Aortic smooth muscle cell (primary cell): ENCODE results near the gene WDR38. TPM values are rescaled to one million over a fixed set of nuclear protein-coding genes. Genes with fewer than 3 reads are reported as not detected.

Experiments
- total RNA-seq: library from RNA; depleted of rRNA; stranded (reverse); fragments of >200 nt; gene quantifications from 2 replicates; pipeline ENCODE4 v1.2.3, GENCODE V29; 2014

Gene WDR38
- not detected in 2 replicates for total RNA-seq

GRCh38 chr9:124852829-124853531 is at the start of gene WDR38:
TSS of gene WDR38 (plus strand) at chr9:124853460. CDS start at chr9:124853532, 72 bp downstream.

GRCh38 chr9:124861342-124862229 is 8.3 kb downstream of the WDR38 start, which contains the start of the genes ARPC5L and RPL35:
TSS of gene ARPC5L (plus strand) at chr9:124862130. CDS start at chr9:124869291, 7,161 bp downstream.
TSS of gene RPL35 (minus strand) at chr9:124861957. CDS start at chr9:124861912, 45 bp downstream.

Other genes starting within 250 kb of the WDR38 start
- under 0.01 and 0.44 TPM in 2 replicates for gene NR6A1, start 82.1 kb upstream of the WDR38 start, total RNA-seq
- 0.12 and 0.13 TPM in 2 replicates for gene OLFML2A, start 76.3 kb upstream of the WDR38 start, total RNA-seq
- 2,645 and 2,969 TPM in 2 replicates for gene RPL35, start 8.5 kb downstream of the WDR38 start, total RNA-seq
- 15.2 and 17.6 TPM in 2 replicates for gene ARPC5L, start 8.7 kb downstream of the WDR38 start, total RNA-seq
- gene GOLGA1, start 87.6 kb downstream of the WDR38 start, total RNA-seq = 15.1 and 18.3 TPM in 2 replicates